A172 (cell line): ENCODE data around the gene TOPAZ1. TPM values are rescaled to one million over a fixed set of nuclear protein-coding genes. Genes with fewer than 3 reads are reported as not detected.

Source experiments
- DNase-seq: peaks from one replicate; pipeline ENCODE4 v3.0.0-alpha.2; 2015; ENCODE audit warnings: low spot score
- total RNA-seq: library from RNA; depleted of rRNA; stranded (reverse); fragments of >200 nt; shearing (Covaris generic); gene quantifications from 2 replicates; pipeline ENCODE4 v1.2.3, GENCODE V29; 2014; rRNA removed

Gene TOPAZ1
- total RNA-seq: not detected in 2 replicates

- no peak for DNase-seq
Measured at GRCh38 chr3:44241706-44242105, at the start of gene TOPAZ1. TSS of gene TOPAZ1 (plus strand) at chr3:44241886. CDS start at chr3:44242054, 168 bp downstream.

- DNase-seq: peak; percentile 70
Measured at GRCh38 chr3:44198284-44199269, 43.1 kb upstream of the TOPAZ1 start.

- DNase-seq: no peak
Measured at GRCh38 chr3:44206261-44206660, 35.4 kb upstream of the TOPAZ1 start.

GRCh38 chr3:44206862-44207652, 34.6 kb upstream of the TOPAZ1 start:
- no peak for DNase-seq

GRCh38 chr3:44208086-44208485, 33.6 kb upstream of the TOPAZ1 start:
- DNase-seq: peak; percentile 23

GRCh38 chr3:44208568-44208967, 33.1 kb upstream of the TOPAZ1 start:
- DNase-seq: peak; percentile 26

GRCh38 chr3:44210967-44211366, 30.7 kb upstream of the TOPAZ1 start:
- DNase-seq: no peak

GRCh38 chr3:44222337-44222736, 19.3 kb upstream of the TOPAZ1 start:
- no peak for DNase-seq

- peak; percentile 16 for DNase-seq
Measured at GRCh38 chr3:44223299-44223698, 18.4 kb upstream of the TOPAZ1 start.

GRCh38 chr3:44224131-44224530, 17.6 kb upstream of the TOPAZ1 start:
- DNase-seq: no peak

GRCh38 chr3:44226573-44226972, 15.1 kb upstream of the TOPAZ1 start:
- no peak for DNase-seq

- DNase-seq: no peak
Measured at GRCh38 chr3:44227632-44228031, 14.1 kb upstream of the TOPAZ1 start.

GRCh38 chr3:44228900-44229299, 12.8 kb upstream of the TOPAZ1 start:
- DNase-seq: no peak

GRCh38 chr3:44232407-44232806, 9.3 kb upstream of the TOPAZ1 start:
- no peak for DNase-seq

- DNase-seq: no peak
Measured at GRCh38 chr3:44234648-44235268, 6.9 kb upstream of the TOPAZ1 start.

GRCh38 chr3:44235604-44236484, 5.8 kb upstream of the TOPAZ1 start:
- peak; percentile 83 for DNase-seq

GRCh38 chr3:44236485-44236908, 5.2 kb upstream of the TOPAZ1 start:
- no peak for DNase-seq

- no peak for DNase-seq
Measured at GRCh38 chr3:44237161-44237560, 4.5 kb upstream of the TOPAZ1 start.

- no peak for DNase-seq
Measured at GRCh38 chr3:44237665-44238064, 4.0 kb upstream of the TOPAZ1 start.

- no peak for DNase-seq
Measured at GRCh38 chr3:44238889-44239288, 2.8 kb upstream of the TOPAZ1 start.

GRCh38 chr3:44240061-44240460, 1.6 kb upstream of the TOPAZ1 start:
- no peak for DNase-seq
